Epithelial cell of esophagus (primary cell): ENCODE results near the gene RAB40C.

Experiments used
- DNase-seq: peaks from one replicate; pipeline ENCODE4 v3.0.0; 2010; ENCODE audit warnings: low read depth
- H3K4me3 ChIP-seq: 2 replicates; pipeline ENCODE4 v1.5.1; 2011; ENCODE audit warnings: mild to moderate bottlenecking, low read length, control low read depth
- CTCF ChIP-seq: IDR thresholded peaks from 2 replicates; pipeline ENCODE4 v1.5.1; 2011; ENCODE audit warnings: low read depth, mild to moderate bottlenecking, low read length, control low read depth, inconsistent platforms; ENCODE audit not compliant: insufficient read depth; ENCODE audit errors: missing control alignments

The RAB40C gene

GRCh38 chr16:661184-661821 lies 71.4 kb downstream of the RAB40C start:
- H3K4me3 ChIP-seq, result no peak overlapping the region
- no peak for DNase-seq
- TF ChIP-seq CTCF, result no peak

- no peak overlapping the region for H3K4me3 ChIP-seq
- DNase-seq, result no peak
- TF ChIP-seq CTCF, result no peak
These were observed 72.2 kb downstream of the RAB40C start for GRCh38 chr16:662095-662494.

- no peak for DNase-seq
- TF ChIP-seq CTCF, result no peak
- no peak overlapping the region for H3K4me3 ChIP-seq
These were observed 72.7 kb downstream of the RAB40C start for GRCh38 chr16:662597-662996.

GRCh38 chr16:666572-666971 lies 76.7 kb downstream of the RAB40C start:
- H3K4me3 ChIP-seq, result no peak overlapping the region
- DNase-seq, result no peak
- no peak for TF ChIP-seq CTCF

GRCh38 chr16:667113-667779 lies 77.4 kb downstream of the RAB40C start:
- DNase-seq, result no peak
- no peak for TF ChIP-seq CTCF
- H3K4me3 ChIP-seq, result no peak overlapping the region

- TF ChIP-seq CTCF, result peak; percentile 33
- peak; percentile 94 for DNase-seq
These were observed 78.1 kb downstream of the RAB40C start, which contains the start of gene RHOT2 for GRCh38 chr16:667780-668518. TSS of gene RHOT2 (plus strand) at chr16:668132. CDS start at chr16:668200, 68 bp downstream.

More at GRCh38 chr16:667780-668518, 78.1 kb downstream of the RAB40C start, which contains the start of gene RHOT2:
- H3K4me3 ChIP-seq, result peak within 1 kb of the TSS; percentile 76
